ENCODE data around the gene TMEM9. TPM values are rescaled to one million over a fixed set of nuclear protein-coding genes. Genes with fewer than 3 reads are reported as not detected.

Gene TMEM9
- total and polyA plus RNA-seq, 2 experiments from 2014 or later: 99.4 to 104 TPM

DNA sequence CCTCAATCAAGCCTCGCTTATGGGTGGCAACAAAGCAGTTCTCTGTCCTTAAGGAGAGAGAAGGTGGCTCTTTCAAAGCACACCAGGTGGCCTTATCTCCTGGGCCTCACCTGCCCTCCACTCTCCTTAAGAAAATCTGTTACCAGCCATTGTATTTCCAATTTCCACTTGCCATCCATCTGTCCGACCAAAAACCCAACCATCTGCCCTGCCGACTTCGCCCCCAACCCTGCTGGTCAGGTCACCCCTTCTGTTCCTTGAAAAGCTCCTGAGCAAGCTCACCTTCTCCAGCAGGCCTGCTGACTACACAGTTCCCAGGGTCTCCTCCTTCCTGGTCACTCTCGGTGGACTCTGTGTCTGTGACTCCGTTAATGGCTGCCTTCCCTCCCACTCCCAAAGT is 35.7 kb upstream of the TMEM9 start:
- TF ChIP-seq, protein P1, sequence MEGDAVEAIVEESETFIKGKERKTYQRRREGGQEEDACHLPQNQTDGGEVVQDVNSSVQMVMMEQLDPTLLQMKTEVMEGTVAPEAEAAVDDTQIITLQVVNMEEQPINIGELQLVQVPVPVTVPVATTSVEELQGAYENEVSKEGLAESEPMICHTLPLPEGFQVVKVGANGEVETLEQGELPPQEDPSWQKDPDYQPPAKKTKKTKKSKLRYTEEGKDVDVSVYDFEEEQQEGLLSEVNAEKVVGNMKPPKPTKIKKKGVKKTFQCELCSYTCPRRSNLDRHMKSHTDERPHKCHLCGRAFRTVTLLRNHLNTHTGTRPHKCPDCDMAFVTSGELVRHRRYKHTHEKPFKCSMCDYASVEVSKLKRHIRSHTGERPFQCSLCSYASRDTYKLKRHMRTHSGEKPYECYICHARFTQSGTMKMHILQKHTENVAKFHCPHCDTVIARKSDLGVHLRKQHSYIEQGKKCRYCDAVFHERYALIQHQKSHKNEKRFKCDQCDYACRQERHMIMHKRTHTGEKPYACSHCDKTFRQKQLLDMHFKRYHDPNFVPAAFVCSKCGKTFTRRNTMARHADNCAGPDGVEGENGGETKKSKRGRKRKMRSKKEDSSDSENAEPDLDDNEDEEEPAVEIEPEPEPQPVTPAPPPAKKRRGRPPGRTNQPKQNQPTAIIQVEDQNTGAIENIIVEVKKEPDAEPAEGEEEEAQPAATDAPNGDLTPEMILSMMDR (IDR thresholded peaks at IDR 0.05; ENCODE audit: poor library complexity): no peak
- no peak for TF ChIP-seq EZH2 (IDR thresholded peaks at IDR 0.05; ENCODE audit: borderline replicate concordance)
- TF ChIP-seq EZH2phosphoT487 (IDR thresholded peaks at IDR 0.05; ENCODE audit: low read depth, severe bottlenecking, unreplicated experiment): no peak
- no peaks in the 10 kb centered on the region for H3K27me3 ChIP-seq
- no peak overlapping the region for H3K4me2 ChIP-seq
- no peaks in the 10 kb centered on the region for H3K36me3 ChIP-seq (replicated peaks; ENCODE audit: insufficient read depth, low read depth)
- H2AFZ ChIP-seq: no peak overlapping the region
- H3K79me2 ChIP-seq: no peaks in the 10 kb centered on the region
- 92% methylated on average over 6 of the region's 6 CpGs for WGBS (ENCODE audit: low lambda C conversion rate, missing lambda C conversion rate)
- peaks cover 7% of the 10 kb centered on the region for H3K4me1 ChIP-seq (ENCODE audit: insufficient read depth)
- no peak overlapping the region for H3K27ac ChIP-seq
- DNase-seq (ENCODE audit: low spot score): no peak
- H3K9me2 ChIP-seq (replicated peaks; ENCODE audit: insufficient read depth): no peaks in the 10 kb centered on the region
- no peaks in the 10 kb centered on the region for H3K9me3 ChIP-seq (ENCODE audit: low read depth)
- no peaks in the 10 kb centered on the region for H4K20me1 ChIP-seq (ENCODE audit: insufficient read depth, poor library complexity, severe bottlenecking)
- no peak overlapping the region for H3K4me3 ChIP-seq

DNA sequence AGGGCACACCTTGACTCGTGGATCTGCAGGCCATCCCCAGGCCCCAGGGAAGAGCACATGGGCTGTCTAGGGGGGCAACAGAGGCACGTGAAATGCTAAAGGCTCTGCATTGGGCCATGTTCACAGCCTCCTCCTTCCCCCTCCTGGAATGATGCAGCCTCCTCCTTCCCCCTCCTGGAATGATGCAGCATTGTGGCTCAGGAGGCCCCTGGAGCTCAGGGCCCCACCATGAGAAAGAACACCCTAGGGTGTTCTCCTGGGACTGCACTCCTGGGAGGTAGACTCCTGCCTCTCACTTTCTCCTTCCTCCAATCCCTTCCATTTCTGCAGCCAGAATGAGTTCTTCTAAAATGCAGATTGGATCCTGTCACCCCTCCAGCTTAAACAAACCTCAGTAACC is 34.8 kb upstream of the TMEM9 start:
- DNase-seq (ENCODE audit: low spot score): no peak
- Histone ChIP-seq H2AFZ (no peak overlapping the region), H3K9me2 (replicated peaks; ENCODE audit: insufficient read depth) (no peaks in the 10 kb centered on the region), H3K79me2 (no peaks in the 10 kb centered on the region), H3K27ac (no peak overlapping the region), H3K27me3 (no peaks in the 10 kb centered on the region), H3K4me3 (no peak overlapping the region), H3K4me2 (no peak overlapping the region), H4K20me1 (ENCODE audit: insufficient read depth, poor library complexity, severe bottlenecking) (no peaks in the 10 kb centered on the region), H3K4me1 (ENCODE audit: insufficient read depth) (peaks cover 16% of the 10 kb centered on the region), H3K36me3 (replicated peaks; ENCODE audit: insufficient read depth, low read depth) (no peaks in the 10 kb centered on the region), H3K9me3 (ENCODE audit: low read depth) (no peaks in the 10 kb centered on the region)
- no peak for TF ChIP-seq EZH2 (IDR thresholded peaks at IDR 0.05; ENCODE audit: borderline replicate concordance)
- TF ChIP-seq, protein P1 (IDR thresholded peaks at IDR 0.05; ENCODE audit: poor library complexity): no peak
- no peak for TF ChIP-seq EZH2phosphoT487 (IDR thresholded peaks at IDR 0.05; ENCODE audit: low read depth, severe bottlenecking, unreplicated experiment)
- 82% methylated on average over 2 of the region's 2 CpGs for WGBS (ENCODE audit: low lambda C conversion rate, missing lambda C conversion rate)

DNA sequence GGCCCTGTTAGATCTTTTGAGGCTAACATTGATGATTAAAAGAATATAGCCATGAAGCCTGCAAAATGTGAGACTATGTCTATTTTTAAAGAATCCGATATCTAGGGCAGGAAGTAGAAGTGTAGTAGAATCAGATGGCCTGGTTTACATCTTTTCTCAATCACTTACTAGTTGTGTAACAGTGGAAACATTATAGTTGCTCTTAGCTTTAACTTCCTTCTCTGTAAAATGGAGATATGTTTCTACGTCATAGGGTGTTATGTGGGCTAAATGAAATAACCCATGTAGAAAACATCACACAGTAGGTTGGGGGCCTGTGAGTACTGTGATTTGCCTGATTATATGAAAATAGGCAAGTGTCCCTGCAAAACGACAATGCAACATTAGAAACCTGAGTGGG is 31.9 kb upstream of the TMEM9 start:
- Histone ChIP-seq H3K4me3 (no peak overlapping the region), H3K9me3 (ENCODE audit: low read depth) (no peaks in the 10 kb centered on the region), H3K27ac (peak overlapping the region; percentile 82), H3K79me2 (no peaks in the 10 kb centered on the region), H3K4me2 (no peak overlapping the region), H3K27me3 (peaks cover 5% of the 10 kb centered on the region), H2AFZ (no peak overlapping the region), H4K20me1 (ENCODE audit: insufficient read depth, poor library complexity, severe bottlenecking) (no peaks in the 10 kb centered on the region), H3K36me3 (replicated peaks; ENCODE audit: insufficient read depth, low read depth) (no peaks in the 10 kb centered on the region), H3K4me1 (ENCODE audit: insufficient read depth) (peaks cover 20% of the 10 kb centered on the region), H3K9me2 (replicated peaks; ENCODE audit: insufficient read depth) (no peaks in the 10 kb centered on the region)
- no peak for TF ChIP-seq EZH2phosphoT487 (IDR thresholded peaks at IDR 0.05; ENCODE audit: low read depth, severe bottlenecking, unreplicated experiment)
- TF ChIP-seq, protein P1 (IDR thresholded peaks at IDR 0.05; ENCODE audit: poor library complexity): no peak
- no peak for TF ChIP-seq EZH2 (IDR thresholded peaks at IDR 0.05; ENCODE audit: borderline replicate concordance)
- WGBS (ENCODE audit: low lambda C conversion rate, missing lambda C conversion rate): 76% methylated on average over 3 of the region's 3 CpGs
- DNase-seq (ENCODE audit: low spot score): no peak
